ENCODE results near the gene COL9A2.
"Not testable (repeated sequence)": the region's sequence is repeated elsewhere in the genome, so short reads cannot be mapped to it uniquely, and the experiment has no call there.

COL9A2 gene

DNA sequence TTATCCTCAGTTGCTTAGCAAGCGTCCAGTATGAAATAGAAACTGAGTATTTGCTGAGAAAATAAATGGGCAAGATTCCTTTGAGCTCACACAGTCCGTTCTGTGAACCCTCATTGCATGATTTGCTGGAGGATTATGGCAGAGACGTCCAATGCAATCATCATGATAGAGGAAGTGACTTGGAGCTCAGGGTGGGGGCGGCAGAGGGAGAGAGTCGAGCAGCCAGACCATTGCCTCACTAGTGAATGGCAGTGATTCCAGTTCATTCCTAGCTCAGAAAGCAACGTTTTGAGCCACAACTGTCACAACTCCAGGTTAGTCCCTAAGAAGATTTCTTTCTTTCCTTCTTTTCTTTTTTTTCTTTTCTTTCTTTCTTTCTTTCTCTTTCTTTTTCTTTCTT is 27.5 kb upstream of the COL9A2 start:
- Histone ChIP-seq H3K27ac (ENCODE audit: low read length) (no peak overlapping the region), H3K4me3 (ENCODE audit: low read length) (no peak overlapping the region), H3K9ac (ENCODE audit: low read length) (no peak overlapping the region), H3K9me3 (ENCODE audit: control insufficient read depth, low read depth, low read length) (no peaks in the 10 kb centered on the region), H3K4me1 (ENCODE audit: control insufficient read depth, low read depth, low read length) (no peaks in the 10 kb centered on the region), H3K36me3 (ENCODE audit: control insufficient read depth, low read depth, low read length) (no peaks in the 10 kb centered on the region), H3K27me3 (ENCODE audit: control insufficient read depth, insufficient read depth, low read length) (no peaks in the 10 kb centered on the region)

DNA sequence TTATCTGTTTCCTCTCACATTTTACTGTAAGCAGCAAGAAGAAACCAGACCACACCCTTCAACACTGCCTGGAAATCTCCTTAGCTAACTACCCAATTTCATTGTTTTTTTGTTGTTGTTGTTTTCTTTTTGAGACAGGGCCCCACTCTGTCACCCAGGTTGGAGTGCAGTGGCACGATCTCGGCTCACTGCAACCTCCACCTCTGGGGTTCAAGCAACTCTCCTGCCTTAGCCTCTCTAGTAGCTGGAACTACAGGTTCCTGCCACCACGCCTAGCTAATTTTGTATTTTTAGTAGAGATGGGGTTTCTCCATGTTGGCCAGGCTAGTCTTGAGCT is 25.3 kb upstream of the COL9A2 start:
- not testable (repeated sequence) for H3K4me3 ChIP-seq (ENCODE audit: low read length); H3K27me3 ChIP-seq (ENCODE audit: control insufficient read depth, insufficient read depth, low read length); H3K9ac ChIP-seq (ENCODE audit: low read length); H3K27ac ChIP-seq (ENCODE audit: low read length); H3K4me1 ChIP-seq (ENCODE audit: control insufficient read depth, low read depth, low read length); H3K36me3 ChIP-seq (ENCODE audit: control insufficient read depth, low read depth, low read length); H3K9me3 ChIP-seq (ENCODE audit: control insufficient read depth, low read depth, low read length)

DNA sequence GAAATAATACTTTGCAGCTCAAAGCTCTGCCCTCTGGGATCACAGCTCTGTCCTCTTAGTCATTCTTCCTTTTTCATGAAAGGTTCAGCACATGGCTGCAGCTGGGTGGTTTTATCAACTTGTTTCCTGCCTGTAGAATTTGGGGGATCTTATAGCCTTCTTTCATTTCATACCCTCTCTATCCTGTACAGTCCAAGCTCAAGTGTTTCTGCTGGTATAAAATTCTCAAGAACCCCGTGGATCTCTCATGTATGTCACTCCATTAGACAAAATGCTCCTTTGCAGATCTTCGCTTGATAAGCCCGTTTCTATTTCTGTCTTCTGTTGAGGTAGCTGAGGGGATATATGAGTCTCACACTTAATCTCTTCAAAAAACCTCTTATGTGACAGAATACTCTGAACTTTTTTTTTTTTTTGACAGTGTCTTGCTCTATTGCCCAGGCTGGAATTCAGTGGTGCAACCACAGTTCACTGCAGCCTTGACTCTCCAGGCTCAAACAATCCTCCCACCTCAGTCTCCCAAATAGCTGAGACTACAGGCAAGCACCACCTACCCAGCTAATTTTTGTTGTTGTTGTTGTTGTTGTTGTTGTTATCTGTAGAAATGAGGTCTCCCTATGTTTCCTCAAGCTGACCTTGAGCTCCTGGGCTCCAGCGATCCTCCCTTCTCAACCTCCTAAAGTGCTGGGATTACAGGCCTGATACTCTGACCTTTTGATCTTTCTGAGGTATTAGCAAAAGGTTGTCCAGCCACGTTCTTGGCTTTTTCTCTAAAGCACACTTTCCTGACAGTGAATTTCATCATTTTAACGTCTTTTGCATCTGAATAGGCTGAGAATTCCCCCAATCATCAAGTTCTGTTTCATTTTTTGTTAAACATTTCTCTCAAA is 24.6 kb upstream of the COL9A2 start:
- Histone ChIP-seq H3K36me3 (ENCODE audit: control insufficient read depth, low read depth, low read length) (no peaks in the 10 kb centered on the region), H3K9ac (ENCODE audit: low read length) (no peak overlapping the region), H3K4me1 (ENCODE audit: control insufficient read depth, low read depth, low read length) (no peaks in the 10 kb centered on the region), H3K27me3 (ENCODE audit: control insufficient read depth, insufficient read depth, low read length) (peaks cover 5% of the 10 kb centered on the region), H3K9me3 (ENCODE audit: control insufficient read depth, low read depth, low read length) (no peaks in the 10 kb centered on the region), H3K27ac (ENCODE audit: low read length) (no peak overlapping the region), H3K4me3 (ENCODE audit: low read length) (no peak overlapping the region)

DNA sequence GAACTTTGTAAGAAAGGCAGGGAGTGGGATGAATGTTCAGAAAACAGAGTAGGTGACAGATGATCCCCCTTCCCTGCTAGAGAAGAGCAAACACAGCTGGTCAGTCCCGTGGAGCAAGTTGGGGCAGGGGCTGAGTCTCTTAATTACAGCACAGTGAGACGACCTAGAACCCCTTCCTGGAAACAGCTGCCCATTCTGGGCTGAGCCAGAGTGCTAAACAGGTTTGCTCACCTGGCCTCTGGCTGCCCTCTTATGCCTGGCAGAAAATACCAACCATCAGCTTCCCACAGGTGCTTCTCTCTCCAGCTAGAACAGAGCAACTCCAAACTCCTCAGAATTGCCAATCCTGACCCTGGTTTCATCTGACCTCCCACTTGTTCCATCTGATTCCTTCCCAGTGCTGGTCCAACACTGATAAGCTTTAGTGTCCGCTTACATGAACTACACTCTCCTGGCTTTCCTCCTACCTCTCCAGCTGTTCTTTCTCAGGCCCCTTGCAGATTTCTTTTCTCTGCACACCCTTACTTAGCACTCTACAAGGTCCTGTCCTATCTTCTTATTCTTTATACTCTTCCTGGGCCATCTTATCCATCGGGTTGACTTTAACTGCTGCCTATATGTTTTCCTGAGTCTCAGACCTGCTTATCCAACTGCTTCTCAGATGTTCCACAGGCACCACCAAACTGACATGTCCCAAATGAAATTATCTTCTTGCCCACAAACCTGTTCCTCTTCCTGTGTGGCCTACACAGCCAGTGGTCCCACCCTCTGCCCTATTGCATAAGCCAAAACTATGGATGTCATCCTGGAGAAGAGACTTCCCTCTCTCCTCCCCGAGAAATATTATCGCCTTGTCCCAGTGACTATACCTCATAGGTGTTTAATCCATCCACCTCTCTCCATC is 22.6 kb upstream of the COL9A2 start:
- Histone ChIP-seq H3K27ac (ENCODE audit: low read length) (no peak overlapping the region), H3K27me3 (ENCODE audit: control insufficient read depth, insufficient read depth, low read length) (peaks cover 5% of the 10 kb centered on the region), H3K9me3 (ENCODE audit: control insufficient read depth, low read depth, low read length) (no peaks in the 10 kb centered on the region), H3K36me3 (ENCODE audit: control insufficient read depth, low read depth, low read length) (no peaks in the 10 kb centered on the region), H3K9ac (ENCODE audit: low read length) (no peak overlapping the region), H3K4me3 (ENCODE audit: low read length) (no peak overlapping the region), H3K4me1 (ENCODE audit: control insufficient read depth, low read depth, low read length) (no peaks in the 10 kb centered on the region)

DNA sequence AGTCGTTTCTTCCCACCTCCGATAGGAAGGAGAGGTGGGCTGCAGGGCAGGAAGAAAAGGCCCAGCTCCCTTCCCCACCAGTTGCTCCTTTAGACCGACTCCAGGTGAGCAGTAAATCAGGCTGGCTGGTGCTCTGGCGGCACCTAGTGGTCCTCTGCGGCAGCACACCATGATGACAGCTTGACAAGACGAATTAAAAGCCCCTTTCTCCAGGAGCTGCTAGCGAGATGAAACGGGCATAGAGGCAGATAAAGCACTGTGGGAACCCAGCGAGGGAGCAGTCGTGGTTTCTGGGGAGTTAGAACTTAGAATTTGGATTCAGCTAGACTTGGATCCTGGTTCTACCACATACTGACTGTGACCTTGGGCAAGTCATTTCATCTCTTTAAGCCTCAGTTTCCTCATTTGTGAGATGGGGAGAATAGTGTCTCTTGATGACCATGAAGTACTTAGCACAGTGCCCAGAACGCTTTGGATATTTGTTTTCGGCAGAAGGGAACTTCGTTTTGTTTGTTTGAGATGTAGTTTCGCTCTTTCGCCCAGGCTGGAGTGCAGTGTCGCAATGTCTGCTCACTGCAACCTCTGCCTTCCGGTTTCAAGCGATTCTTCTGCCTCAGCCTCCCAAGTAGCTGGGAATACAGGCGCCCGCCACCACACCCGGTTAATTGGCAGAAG is 21.8 kb upstream of the COL9A2 start:
- Histone ChIP-seq H3K27ac (ENCODE audit: low read length) (no peak overlapping the region), H3K4me1 (ENCODE audit: control insufficient read depth, low read depth, low read length) (no peaks in the 10 kb centered on the region), H3K9ac (ENCODE audit: low read length) (no peak overlapping the region), H3K9me3 (ENCODE audit: control insufficient read depth, low read depth, low read length) (no peaks in the 10 kb centered on the region), H3K4me3 (ENCODE audit: low read length) (no peak overlapping the region), H3K36me3 (ENCODE audit: control insufficient read depth, low read depth, low read length) (no peaks in the 10 kb centered on the region), H3K27me3 (ENCODE audit: control insufficient read depth, insufficient read depth, low read length) (peaks cover 5% of the 10 kb centered on the region)

DNA sequence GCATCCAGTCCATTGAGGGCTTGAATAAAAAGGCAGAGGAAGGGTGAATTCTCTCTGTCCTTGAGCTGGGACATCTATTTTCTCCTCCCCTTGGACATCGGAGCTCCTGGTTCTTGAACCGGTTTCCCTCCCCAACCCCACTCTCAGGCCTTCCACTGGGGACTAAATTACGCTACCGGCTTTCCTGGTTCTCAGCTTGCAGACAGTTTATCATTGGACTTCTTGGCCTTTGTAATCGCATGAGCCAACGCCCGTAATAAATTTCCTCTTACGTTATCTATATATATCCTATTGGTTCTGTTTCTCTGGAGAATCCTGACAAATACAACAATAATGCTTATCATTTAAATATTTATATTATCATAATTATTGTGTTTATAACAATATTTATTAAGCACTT is 20.4 kb upstream of the COL9A2 start:
- peaks cover 5% of the 10 kb centered on the region for H3K27me3 ChIP-seq (ENCODE audit: control insufficient read depth, insufficient read depth, low read length)
- no peaks in the 10 kb centered on the region for H3K9me3 ChIP-seq (ENCODE audit: control insufficient read depth, low read depth, low read length)
- H3K27ac ChIP-seq (ENCODE audit: low read length), result no peak overlapping the region
- no peaks in the 10 kb centered on the region for H3K36me3 ChIP-seq (ENCODE audit: control insufficient read depth, low read depth, low read length)
- no peak overlapping the region for H3K4me3 ChIP-seq (ENCODE audit: low read length)
- no peak overlapping the region for H3K9ac ChIP-seq (ENCODE audit: low read length)
- H3K4me1 ChIP-seq (ENCODE audit: control insufficient read depth, low read depth, low read length), result no peaks in the 10 kb centered on the region

DNA sequence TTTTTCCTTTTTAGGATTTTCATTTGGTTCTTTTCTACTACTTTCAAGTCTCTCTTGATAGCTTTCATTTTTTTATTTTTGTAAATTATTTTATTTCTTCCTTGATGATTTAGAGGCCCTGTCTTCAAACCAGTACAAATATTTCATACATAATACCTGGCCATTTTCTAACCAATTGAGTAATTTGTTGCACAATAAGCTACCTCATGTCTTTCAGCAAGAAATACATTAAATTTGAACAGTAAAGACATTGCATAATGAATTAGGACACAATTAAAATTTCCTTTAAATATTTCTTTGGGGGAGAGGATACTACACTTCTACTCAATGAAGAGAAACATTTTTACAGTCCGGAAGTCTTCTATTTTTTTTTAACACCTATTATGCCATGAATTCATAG is 15.6 kb upstream of the COL9A2 start:
- no peak overlapping the region for H3K9ac ChIP-seq (ENCODE audit: low read length)
- no peaks in the 10 kb centered on the region for H3K27me3 ChIP-seq (ENCODE audit: control insufficient read depth, insufficient read depth, low read length)
- no peaks in the 10 kb centered on the region for H3K36me3 ChIP-seq (ENCODE audit: control insufficient read depth, low read depth, low read length)
- no peaks in the 10 kb centered on the region for H3K9me3 ChIP-seq (ENCODE audit: control insufficient read depth, low read depth, low read length)
- no peak overlapping the region for H3K4me3 ChIP-seq (ENCODE audit: low read length)
- no peaks in the 10 kb centered on the region for H3K4me1 ChIP-seq (ENCODE audit: control insufficient read depth, low read depth, low read length)
- no peak overlapping the region for H3K27ac ChIP-seq (ENCODE audit: low read length)

DNA sequence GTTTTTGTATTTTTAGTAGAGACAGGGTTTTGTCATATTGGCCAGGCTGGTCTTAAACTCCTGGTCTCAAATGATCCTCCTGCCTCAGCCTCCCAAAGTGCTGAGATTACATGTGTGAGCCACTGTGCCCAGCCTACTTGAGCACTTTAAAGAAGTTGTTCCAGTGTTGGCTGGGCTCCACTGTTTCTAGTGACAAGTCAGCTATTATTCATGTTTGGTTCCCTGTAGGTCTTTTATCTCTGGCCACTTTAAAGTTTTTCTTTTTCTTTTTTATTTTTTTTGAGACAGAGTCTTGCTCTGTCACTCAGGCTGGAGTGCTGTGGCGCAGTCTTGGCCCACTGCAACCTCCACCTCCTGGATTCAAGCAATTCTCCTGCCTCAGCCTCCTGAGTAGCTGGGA is 14.3 kb upstream of the COL9A2 start:
- H3K27me3 ChIP-seq (ENCODE audit: control insufficient read depth, insufficient read depth, low read length); H3K27ac ChIP-seq (ENCODE audit: low read length); H3K36me3 ChIP-seq (ENCODE audit: control insufficient read depth, low read depth, low read length); H3K9me3 ChIP-seq (ENCODE audit: control insufficient read depth, low read depth, low read length); H3K9ac ChIP-seq (ENCODE audit: low read length); H3K4me1 ChIP-seq (ENCODE audit: control insufficient read depth, low read depth, low read length); H3K4me3 ChIP-seq (ENCODE audit: low read length): not testable (repeated sequence)

DNA sequence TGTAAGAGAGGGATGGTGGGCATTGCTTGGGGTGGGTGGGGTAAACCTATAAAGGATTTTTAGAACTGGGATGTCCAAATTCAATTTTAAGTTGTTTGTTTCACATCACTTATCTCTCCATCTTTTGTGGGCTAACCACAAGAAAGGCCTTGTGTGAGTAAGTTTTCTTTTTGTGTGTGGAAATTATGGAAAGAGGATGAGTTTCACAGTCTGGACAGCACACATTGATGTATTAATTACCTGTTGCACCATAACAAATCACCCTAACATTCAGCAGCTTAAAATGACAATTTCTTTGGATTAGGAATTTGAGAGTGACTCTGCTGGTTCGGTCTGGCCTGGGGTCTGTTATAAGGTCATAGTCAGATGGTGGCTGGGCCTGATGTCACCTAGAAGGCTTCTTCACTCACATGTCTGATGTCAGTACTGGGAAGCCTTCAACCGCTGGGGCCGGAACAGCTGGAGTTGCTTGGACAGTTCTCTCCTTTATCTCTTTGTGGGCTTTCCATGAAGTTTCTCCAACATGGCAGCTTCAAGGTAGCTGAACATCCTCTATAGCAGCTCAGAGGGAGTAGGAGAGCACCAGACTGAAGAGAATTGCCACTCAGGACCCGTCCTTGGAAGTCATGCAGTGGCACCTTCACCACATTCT is 2.0 kb upstream of the COL9A2 start:
- H3K4me3 ChIP-seq (ENCODE audit: low read length), result no peak overlapping the region
- H3K36me3 ChIP-seq (ENCODE audit: control insufficient read depth, low read depth, low read length), result no peaks in the 10 kb centered on the region
- peaks cover 10% of the 10 kb centered on the region for H3K4me1 ChIP-seq (ENCODE audit: control insufficient read depth, low read depth, low read length)
- H3K9ac ChIP-seq (ENCODE audit: low read length), result no peak overlapping the region
- H3K9me3 ChIP-seq (ENCODE audit: control insufficient read depth, low read depth, low read length), result no peaks in the 10 kb centered on the region
- peaks cover 53% of the 10 kb centered on the region for H3K27me3 ChIP-seq (ENCODE audit: control insufficient read depth, insufficient read depth, low read length)
- no peak overlapping the region for H3K27ac ChIP-seq (ENCODE audit: low read length)

DNA sequence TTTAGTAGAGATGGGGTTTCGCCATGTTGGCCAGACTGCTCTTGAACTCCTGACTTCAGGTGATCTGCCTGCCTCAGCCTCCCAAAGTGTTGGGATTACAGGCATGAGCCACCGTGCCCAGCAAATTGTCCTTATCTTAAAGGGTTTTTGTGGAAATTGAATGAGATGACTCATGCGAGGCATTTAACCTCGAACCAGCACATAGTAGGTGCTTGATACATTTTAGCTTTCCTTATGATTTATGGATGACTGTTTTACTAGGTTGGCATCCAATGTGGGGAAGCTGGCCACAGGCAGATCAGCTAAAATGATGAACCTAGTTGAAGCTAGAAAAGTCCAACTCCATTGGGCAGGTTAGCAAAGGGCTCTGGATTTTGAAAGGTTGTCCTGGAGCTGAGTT is 1.4 kb upstream of the COL9A2 start:
- Histone ChIP-seq H3K4me1 (ENCODE audit: control insufficient read depth, low read depth, low read length) (peaks cover 12% of the 10 kb centered on the region), H3K27me3 (ENCODE audit: control insufficient read depth, insufficient read depth, low read length) (peaks cover 59% of the 10 kb centered on the region), H3K36me3 (ENCODE audit: control insufficient read depth, low read depth, low read length) (no peaks in the 10 kb centered on the region), H3K9me3 (ENCODE audit: control insufficient read depth, low read depth, low read length) (no peaks in the 10 kb centered on the region), H3K4me3 (ENCODE audit: low read length) (no peak overlapping the region), H3K27ac (ENCODE audit: low read length) (no peak overlapping the region), H3K9ac (ENCODE audit: low read length) (no peak overlapping the region)

DNA sequence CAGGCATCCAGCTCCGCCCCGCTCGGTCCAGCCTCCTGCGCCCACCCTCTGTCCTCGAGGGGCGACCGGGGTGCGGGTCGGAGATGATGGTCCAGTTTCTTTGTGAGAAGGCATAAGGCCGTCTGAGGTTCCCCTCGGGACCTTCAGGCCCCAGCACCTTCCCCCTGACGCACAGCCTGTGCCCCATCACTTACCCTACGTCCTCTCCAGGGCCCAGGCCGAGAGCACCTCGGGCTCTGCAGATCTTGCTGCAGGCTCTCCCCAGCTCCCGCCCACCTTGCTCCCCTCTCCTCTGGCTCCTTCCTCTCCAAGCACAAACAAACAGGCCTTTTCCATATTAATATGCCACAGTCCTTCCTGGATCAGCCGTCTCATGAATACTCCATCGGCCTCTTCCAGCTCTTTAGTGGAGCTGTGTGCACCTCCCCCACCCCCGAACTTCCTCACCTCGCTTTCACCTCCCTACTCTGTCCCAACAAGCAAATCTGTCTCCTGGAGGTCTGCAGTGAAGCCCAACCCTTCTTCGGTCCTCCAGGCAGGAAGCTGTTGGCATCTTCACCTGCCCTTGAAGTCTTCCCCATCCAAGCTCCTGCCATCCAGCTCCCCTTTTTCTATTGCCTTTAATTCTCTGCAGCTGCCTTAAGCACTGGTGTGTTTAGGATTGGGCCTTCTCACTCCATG is 448 bp upstream of the COL9A2 start:
- peaks cover 63% of the 10 kb centered on the region for H3K27me3 ChIP-seq (ENCODE audit: control insufficient read depth, insufficient read depth, low read length)
- H3K27ac ChIP-seq (ENCODE audit: low read length), result no peak overlapping the region
- no peaks in the 10 kb centered on the region for H3K36me3 ChIP-seq (ENCODE audit: control insufficient read depth, low read depth, low read length)
- peaks cover 12% of the 10 kb centered on the region for H3K4me1 ChIP-seq (ENCODE audit: control insufficient read depth, low read depth, low read length)
- no peaks in the 10 kb centered on the region for H3K9me3 ChIP-seq (ENCODE audit: control insufficient read depth, low read depth, low read length)
- peak overlapping the region; percentile 54 for H3K4me3 ChIP-seq (ENCODE audit: low read length)
- H3K9ac ChIP-seq (ENCODE audit: low read length), result no peak overlapping the region

Measured in iPS-18a (cell line).